Neural cell (in vitro differentiated cells): Measurements from ENCODE around the gene PWWP2B. TPM values are rescaled to one million over a fixed set of nuclear protein-coding genes. Genes with fewer than 3 reads are reported as not detected.

ENCODE experiments used
- H2AFZ ChIP-seq: fragments of 200-600, 300-800 bp; sonication (generic), shearing (Covaris generic); 2 replicates; pipeline ENCODE4 v1.6.0; 2014; ENCODE audit warnings: low read depth, mild to moderate bottlenecking, antibody characterized with exemption, low read length, moderate library complexity
- H3F3A ChIP-seq: fragments of 200-600 bp; shearing (Covaris generic); 2 replicates; pipeline ENCODE4 v1.6.1; 2016; ENCODE audit warnings: mild to moderate bottlenecking, moderate library complexity, mixed read lengths, antibody characterized with exemption, low read length; ENCODE audit not compliant: insufficient read depth, poor library complexity, severe bottlenecking
- H3K27ac ChIP-seq: fragments of 200-600, 300-800 bp; sonication (generic), shearing (Covaris generic); 2 replicates; pipeline ENCODE4 v1.5.1; 2014; ENCODE audit warnings: mild to moderate bottlenecking, low read length, moderate library complexity
- H3K27me3 ChIP-seq: fragments of 300-800, 200-600 bp; sonication (generic), shearing (Covaris generic); 2 replicates; pipeline ENCODE4 v1.6.0; 2014; ENCODE audit warnings: mild to moderate bottlenecking, low read depth, low read length, moderate library complexity; ENCODE audit not compliant: insufficient read depth
- H3K36me3 ChIP-seq: fragments of 300-800, 200-600 bp; sonication (generic), shearing (Covaris generic); 2 replicates; pipeline ENCODE4 v1.5.1; 2014; ENCODE audit warnings: mild to moderate bottlenecking, antibody characterized with exemption, low read length, moderate library complexity; ENCODE audit not compliant: insufficient read depth
- H3K4me2 ChIP-seq: fragments of 300-800, 200-600 bp; sonication (generic), shearing (Covaris generic); 2 replicates; pipeline ENCODE4 v1.6.0; 2014; ENCODE audit warnings: mild to moderate bottlenecking, low read length
- H3K4me3 ChIP-seq: fragments of 300-800, 200-600 bp; sonication (generic), shearing (Covaris generic); 2 replicates; pipeline ENCODE4 v1.5.1; 2014; ENCODE audit warnings: mild to moderate bottlenecking, low read length, moderate library complexity
- H3K79me2 ChIP-seq: fragments of 200-600 bp; shearing (Covaris generic); replicated peaks from 2 replicates; pipeline ENCODE4 v1.6.0; 2014; ENCODE audit warnings: mild to moderate bottlenecking, low read length, moderate library complexity; ENCODE audit not compliant: insufficient read depth
- H3K9ac ChIP-seq: fragments of 300-800, 200-600 bp; sonication (generic), shearing (Covaris generic); 2 replicates; pipeline ENCODE4 v1.6.1; 2016; ENCODE audit warnings: mild to moderate bottlenecking, low read length, mixed read lengths
- H3K9me2 ChIP-seq: fragments of 200-600 bp; shearing (Covaris generic); 2 replicates; pipeline ENCODE4 v1.6.1; 2016; ENCODE audit warnings: mild to moderate bottlenecking, low read length, mixed read lengths; ENCODE audit not compliant: insufficient read depth
- H3K9me3 ChIP-seq: fragments of 200-600, 300-800 bp; sonication (generic), shearing (Covaris generic); 2 replicates; pipeline ENCODE4 v1.6.1; 2016; ENCODE audit warnings: mild to moderate bottlenecking, mixed run types, low read length, moderate library complexity, mixed read lengths
- H4K20me1 ChIP-seq: fragments of 200-600 bp; shearing (Covaris generic); 2 replicates; pipeline ENCODE4 v1.6.1; 2016; ENCODE audit warnings: mild to moderate bottlenecking, mixed run types; ENCODE audit not compliant: insufficient read depth
- CTCF ChIP-seq: fragments of 450-650 bp; IDR thresholded peaks from 2 replicates; pipeline ENCODE4 v1.5.1; 2014; ENCODE audit warnings: antibody characterized with exemption, mild to moderate bottlenecking, moderate library complexity; ENCODE audit not compliant: poor library complexity, severe bottlenecking
- EP300 ChIP-seq: fragments of 450-650 bp; conservative IDR thresholded peaks from 2 replicates; pipeline ENCODE4 v1.6.1; 2014; ENCODE audit warnings: antibody characterized with exemption, mild to moderate bottlenecking, moderate library complexity; ENCODE audit not compliant: poor library complexity, severe bottlenecking
- EZH2 ChIP-seq: fragments of 200-600, 300-800 bp; shearing (Covaris generic), sonication (generic); IDR thresholded peaks from 2 replicates; pipeline ENCODE4 v1.6.1; 2014; ENCODE audit warnings: antibody characterized with exemption, low read length, borderline replicate concordance, mild to moderate bottlenecking; ENCODE audit not compliant: insufficient read depth, poor library complexity, severe bottlenecking
- MXI1 ChIP-seq: fragments of 450-650 bp; conservative IDR thresholded peaks from 2 replicates; pipeline ENCODE4 v1.6.1; 2014; ENCODE audit warnings: antibody characterized with exemption, mild to moderate bottlenecking; ENCODE audit not compliant: poor library complexity, severe bottlenecking
- POLR2AphosphoS5 ChIP-seq: IDR thresholded peaks from 2 replicates; pipeline ENCODE4 v1.6.1; 2012
- RAD21 ChIP-seq: fragments of 450-650 bp; conservative IDR thresholded peaks from 2 replicates; pipeline ENCODE4 v1.6.1; 2014; ENCODE audit warnings: antibody characterized with exemption, mild to moderate bottlenecking, moderate library complexity
- REST ChIP-seq: IDR thresholded peaks from 2 replicates; pipeline ENCODE4 v1.6.1; 2012; ENCODE audit warnings: borderline replicate concordance
- SMC3 ChIP-seq: fragments of 450-650 bp; conservative IDR thresholded peaks from 2 replicates; pipeline ENCODE4 v1.6.1; 2014; ENCODE audit warnings: antibody characterized with exemption, mild to moderate bottlenecking, moderate library complexity; ENCODE audit not compliant: poor library complexity
- TAF1 ChIP-seq: IDR thresholded peaks from 2 replicates; pipeline ENCODE4 v1.6.1; 2012; ENCODE audit warnings: low read depth
- polyA plus RNA-seq: library from polyadenylated mRNA; depleted of rRNA; stranded (reverse); fragments of >200 nt; gene quantifications from 2 replicates; pipeline ENCODE4 v1.2.3, GENCODE V29; 2014

PWWP2B gene
- polyA plus RNA-seq, 1 donor from 2014 or later = 13.0 TPM

- H3K9ac ChIP-seq = no peak overlapping the region
- H3K9me3 ChIP-seq = no peaks in the 10 kb centered on the region
- TF ChIP-seq MXI1 (no peak), SMC3 (no peak), REST (no peak), EP300 (no peak), POLR2AphosphoS5 (no peak)
- no peaks in the 10 kb centered on the region for H3K9me2 ChIP-seq
- no peaks in the 10 kb centered on the region for H3K79me2 ChIP-seq
- H4K20me1 ChIP-seq = no peaks in the 10 kb centered on the region
- H3F3A ChIP-seq = no peaks in the 10 kb centered on the region
- no peak overlapping the region for H3K4me2 ChIP-seq
- no peak overlapping the region for H3K27ac ChIP-seq
- no peaks in the 10 kb centered on the region for H3K27me3 ChIP-seq
- no peak overlapping the region for H2AFZ ChIP-seq
- H3K36me3 ChIP-seq = no peaks in the 10 kb centered on the region
- H3K4me3 ChIP-seq = no peak overlapping the region
Observed at GRCh38 chr10:132375795-132376297, 21.2 kb upstream of the PWWP2B start.

DNA sequence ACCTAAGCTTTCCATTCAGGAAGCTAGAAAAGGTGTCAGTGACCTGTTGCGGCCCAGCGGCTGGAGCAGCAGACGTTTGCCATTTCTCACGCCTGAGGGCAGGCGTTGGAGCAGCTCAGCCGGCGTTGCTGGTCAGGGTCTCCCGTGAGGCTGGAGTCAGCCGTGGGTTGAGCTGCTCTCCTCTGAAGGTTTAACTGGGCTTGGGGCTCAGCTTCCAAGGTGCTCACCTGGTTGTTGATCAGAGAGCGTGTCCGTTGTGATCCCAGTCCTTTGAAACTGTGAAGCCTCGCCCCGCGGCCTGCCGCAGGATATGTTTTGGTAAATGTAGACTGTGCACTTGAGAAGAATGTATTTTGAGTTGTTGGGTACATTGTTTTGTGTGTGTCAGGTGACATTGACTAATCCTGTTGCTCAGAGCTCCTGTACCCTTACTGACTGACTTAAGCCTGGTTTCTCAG, 20.6 kb upstream of the PWWP2B start:
- Histone ChIP-seq H3K9me2 (no peaks in the 10 kb centered on the region), H3K27me3 (no peaks in the 10 kb centered on the region), H3F3A (no peaks in the 10 kb centered on the region), H3K4me3 (no peak overlapping the region), H3K9me3 (no peaks in the 10 kb centered on the region), H3K36me3 (no peaks in the 10 kb centered on the region), H3K79me2 (no peaks in the 10 kb centered on the region), H3K27ac (no peak overlapping the region), H3K9ac (no peak overlapping the region), H2AFZ (no peak overlapping the region), H3K4me2 (no peak overlapping the region), H4K20me1 (no peaks in the 10 kb centered on the region)
- no peak for TF ChIP-seq REST
- no peak for TF ChIP-seq CTCF
- TF ChIP-seq EP300 = no peak
- TF ChIP-seq EZH2 = no peak
- no peak for TF ChIP-seq RAD21
- no peak for TF ChIP-seq MXI1
- TF ChIP-seq POLR2AphosphoS5 = no peak
- TF ChIP-seq SMC3 = no peak
- TF ChIP-seq TAF1 = no peak
